Measurements from ENCODE around the gene SLC14A1. TPM values are rescaled to one million over a fixed set of nuclear protein-coding genes. Genes with fewer than 3 reads are reported as not detected.

The SLC14A1 gene
- total and polyA plus RNA-seq, 2 donors from 2014 or later, result 8.5 to 15.3 TPM

DNA sequence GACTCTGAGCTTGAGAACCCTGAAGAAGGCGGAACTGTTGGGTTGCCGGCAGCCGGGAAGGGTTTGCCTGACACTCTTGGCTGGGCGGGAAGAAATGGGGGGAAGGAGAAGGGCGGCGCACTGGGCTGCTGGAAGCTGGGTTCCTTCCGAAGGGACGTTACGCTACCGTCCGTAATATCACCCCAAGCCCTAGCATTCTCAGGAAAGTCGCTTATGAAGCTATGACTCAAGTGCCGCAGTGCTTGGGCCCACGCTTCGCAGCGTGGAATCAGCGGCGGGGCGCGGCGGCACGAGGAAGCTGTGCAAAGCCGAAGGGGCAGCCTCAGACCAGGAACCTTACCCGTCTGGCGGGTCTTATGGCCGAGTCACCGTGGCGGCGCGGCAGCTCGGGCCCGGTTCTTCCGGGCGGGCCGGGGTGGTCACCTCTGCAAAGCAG is 51.3 kb downstream of the SLC14A1 start:
- H3K9ac ChIP-seq (ENCODE audit: low read length in 3 of 3), result peak overlapping the region; percentile 29 to 59 (median 34)
- H3K27me3 ChIP-seq (ENCODE audit: control insufficient read depth, insufficient read depth, low read length), result no peaks in the 10 kb centered on the region
- H3K4me1 ChIP-seq (ENCODE audit: control insufficient read depth in 2 of 3, insufficient read depth in 2 of 3, low read depth in 1 of 3, low read length in 3 of 3), result peaks cover 0 to 4% (median 0%) of the 10 kb centered on the region in 3 donors
- H3K4me3 ChIP-seq (ENCODE audit: low read length in 3 of 3), result peak overlapping the region; percentile 59 to 80 (median 69)
- FAIRE-seq (no peak), DNase-seq (peak; percentile 84 to 91 (median 87))
- intact Hi-C loops (cut with DNase I), result no loop called here
- no peaks in the 10 kb centered on the region for H3K9me3 ChIP-seq (ENCODE audit: control insufficient read depth in 2 of 3, insufficient read depth in 1 of 3, low read length in 3 of 3)
- TF ChIP-seq, protein P1, sequence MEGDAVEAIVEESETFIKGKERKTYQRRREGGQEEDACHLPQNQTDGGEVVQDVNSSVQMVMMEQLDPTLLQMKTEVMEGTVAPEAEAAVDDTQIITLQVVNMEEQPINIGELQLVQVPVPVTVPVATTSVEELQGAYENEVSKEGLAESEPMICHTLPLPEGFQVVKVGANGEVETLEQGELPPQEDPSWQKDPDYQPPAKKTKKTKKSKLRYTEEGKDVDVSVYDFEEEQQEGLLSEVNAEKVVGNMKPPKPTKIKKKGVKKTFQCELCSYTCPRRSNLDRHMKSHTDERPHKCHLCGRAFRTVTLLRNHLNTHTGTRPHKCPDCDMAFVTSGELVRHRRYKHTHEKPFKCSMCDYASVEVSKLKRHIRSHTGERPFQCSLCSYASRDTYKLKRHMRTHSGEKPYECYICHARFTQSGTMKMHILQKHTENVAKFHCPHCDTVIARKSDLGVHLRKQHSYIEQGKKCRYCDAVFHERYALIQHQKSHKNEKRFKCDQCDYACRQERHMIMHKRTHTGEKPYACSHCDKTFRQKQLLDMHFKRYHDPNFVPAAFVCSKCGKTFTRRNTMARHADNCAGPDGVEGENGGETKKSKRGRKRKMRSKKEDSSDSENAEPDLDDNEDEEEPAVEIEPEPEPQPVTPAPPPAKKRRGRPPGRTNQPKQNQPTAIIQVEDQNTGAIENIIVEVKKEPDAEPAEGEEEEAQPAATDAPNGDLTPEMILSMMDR (IDR thresholded peaks at IDR 0.05; ENCODE audit: borderline replicate concordance, extremely low read depth, insufficient read depth), result no peak
- no peaks in the 10 kb centered on the region for H3K36me3 ChIP-seq (ENCODE audit: control insufficient read depth in 2 of 3, insufficient read depth in 3 of 3, low read length in 3 of 3)
- H3K27ac ChIP-seq (ENCODE audit: low read depth in 2 of 2, low read length in 2 of 2), result peak overlapping the region in 1 of 2 donors; percentile 32

GRCh38 chr18:45775743-45776142 is 51.8 kb downstream of the SLC14A1 start:
- DNase-seq (peak in 2 of 5 donors; percentile 35 to 40), FAIRE-seq (no peak)
- Histone ChIP-seq H3K27ac (ENCODE audit: low read depth in 2 of 2, low read length in 2 of 2) (no peak overlapping the region), H3K27me3 (ENCODE audit: control insufficient read depth, insufficient read depth, low read length) (no peaks in the 10 kb centered on the region), H3K4me1 (ENCODE audit: control insufficient read depth in 2 of 3, insufficient read depth in 2 of 3, low read depth in 1 of 3, low read length in 3 of 3) (peaks cover 0 to 4% (median 0%) of the 10 kb centered on the region in 3 donors), H3K9me3 (ENCODE audit: control insufficient read depth in 2 of 3, insufficient read depth in 1 of 3, low read length in 3 of 3) (no peaks in the 10 kb centered on the region), H3K4me3 (ENCODE audit: low read length in 3 of 3) (peak overlapping the region; percentile 59 to 80 (median 69)), H3K9ac (ENCODE audit: low read length in 3 of 3) (peak overlapping the region in 2 of 3 donors; percentile 29 to 59), H3K36me3 (ENCODE audit: control insufficient read depth in 2 of 3, insufficient read depth in 3 of 3, low read length in 3 of 3) (no peaks in the 10 kb centered on the region)
- intact Hi-C loops (cut with DNase I), result no loop called here
- TF ChIP-seq, protein P1 (IDR thresholded peaks at IDR 0.05; ENCODE audit: borderline replicate concordance, extremely low read depth, insufficient read depth), result no peak

DNA sequence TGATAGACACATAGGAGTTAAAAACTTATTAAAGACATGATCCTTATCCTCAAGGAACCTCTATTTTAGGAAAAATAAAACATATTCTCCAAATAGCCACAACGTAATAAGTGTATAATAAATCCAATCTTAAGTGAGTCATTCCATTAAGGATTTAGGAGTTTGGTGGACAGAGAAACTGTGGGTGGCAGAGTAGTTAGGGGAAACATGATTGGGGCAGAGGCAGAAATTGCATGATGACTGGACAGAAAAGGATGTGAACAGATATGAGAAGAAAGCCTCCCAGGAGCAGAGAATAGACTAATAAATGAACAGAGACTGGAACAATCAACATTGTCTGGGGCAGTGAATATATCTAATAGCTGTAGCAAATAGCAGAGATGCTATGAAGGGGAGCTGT is 53.4 kb downstream of the SLC14A1 start:
- Histone ChIP-seq H3K27ac (ENCODE audit: low read depth in 2 of 2, low read length in 2 of 2) (no peak overlapping the region), H3K27me3 (ENCODE audit: control insufficient read depth, insufficient read depth, low read length) (no peaks in the 10 kb centered on the region), H3K4me1 (ENCODE audit: control insufficient read depth in 2 of 3, insufficient read depth in 2 of 3, low read depth in 1 of 3, low read length in 3 of 3) (peaks cover 0 to 4% (median 0%) of the 10 kb centered on the region in 3 donors), H3K4me3 (ENCODE audit: low read length in 3 of 3) (no peak overlapping the region), H3K9ac (ENCODE audit: low read length in 3 of 3) (no peak overlapping the region), H3K9me3 (ENCODE audit: control insufficient read depth in 2 of 3, insufficient read depth in 1 of 3, low read length in 3 of 3) (no peaks in the 10 kb centered on the region), H3K36me3 (ENCODE audit: control insufficient read depth in 2 of 3, insufficient read depth in 3 of 3, low read length in 3 of 3) (no peaks in the 10 kb centered on the region)
- TF ChIP-seq, protein P1 (IDR thresholded peaks at IDR 0.05; ENCODE audit: borderline replicate concordance, extremely low read depth, insufficient read depth), result no peak
- intact Hi-C loops (cut with DNase I), result no loop called here
- DNase-seq (no peak), FAIRE-seq (no peak)

- no peak overlapping the region for H3K9ac ChIP-seq (ENCODE audit: low read length in 3 of 3)
- no peak overlapping the region for H3K4me3 ChIP-seq (ENCODE audit: low read length in 3 of 3)
- intact Hi-C loops (cut with DNase I), result no loop called here
- H3K9me3 ChIP-seq (ENCODE audit: control insufficient read depth in 2 of 3, insufficient read depth in 1 of 3, low read length in 3 of 3), result no peaks in the 10 kb centered on the region
- H3K27me3 ChIP-seq (ENCODE audit: control insufficient read depth, insufficient read depth, low read length), result no peaks in the 10 kb centered on the region
- H3K4me1 ChIP-seq (ENCODE audit: control insufficient read depth in 2 of 3, insufficient read depth in 2 of 3, low read depth in 1 of 3, low read length in 3 of 3), result peaks cover 0 to 3% (median 0%) of the 10 kb centered on the region in 3 donors
- TF ChIP-seq, protein P1 (IDR thresholded peaks at IDR 0.05; ENCODE audit: borderline replicate concordance, extremely low read depth, insufficient read depth), result no peak
- DNase-seq (peak in 1 of 5 donors; percentile 11), FAIRE-seq (no peak)
- H3K27ac ChIP-seq (ENCODE audit: low read depth in 2 of 2, low read length in 2 of 2), result no peak overlapping the region
- no peaks in the 10 kb centered on the region for H3K36me3 ChIP-seq (ENCODE audit: control insufficient read depth in 2 of 3, insufficient read depth in 3 of 3, low read length in 3 of 3)
Observed at GRCh38 chr18:45780568-45780967, 56.6 kb downstream of the SLC14A1 start.
